Keratinocyte (primary cell): ENCODE results near the gene LRRC7. TPM values are rescaled to one million over a fixed set of nuclear protein-coding genes. Genes with fewer than 3 reads are reported as not detected.

Experiments
- DNase-seq: peaks from one replicate; pipeline ENCODE4 v3.0.0-alpha.2; 2011; ENCODE audit warnings: low read depth, missing footprints, low spot score
- FAIRE-seq: peaks from 2 replicates; lab custom pipeline; 2011; peaks lifted over from hg19 to GRCh38; lab: Jason Lieb, UNC
- H2AFZ ChIP-seq: 2 replicates; pipeline ENCODE4 v1.6.0; 2012; ENCODE audit warnings: low read length, control low read depth, inconsistent platforms; ENCODE audit not compliant: control insufficient read depth
- H3K27ac ChIP-seq: 2 replicates; pipeline ENCODE4 v1.5.1; 2011; ENCODE audit warnings: low read length; ENCODE audit not compliant: control insufficient read depth, insufficient read depth
- H3K27me3 ChIP-seq: 3 replicates; pipeline ENCODE4 v1.6.0; 2011; ENCODE audit warnings: low read length; ENCODE audit not compliant: control insufficient read depth, insufficient read depth; ENCODE audit errors: extremely low read depth
- H3K36me3 ChIP-seq, 2 experiments: 2 replicates in 1 of 2; 3 replicates in 1 of 2; pipeline ENCODE4 v1.5.1; 2011; ENCODE audit warnings: low read length in 2 of 2, mild to moderate bottlenecking in 1 of 2; ENCODE audit not compliant: control insufficient read depth in 2 of 2, insufficient read depth in 2 of 2; ENCODE audit errors: extremely low read depth in 1 of 2
- H3K4me1 ChIP-seq: 3 replicates; pipeline ENCODE4 v1.5.1; 2011; ENCODE audit warnings: low read length; ENCODE audit not compliant: control insufficient read depth, insufficient read depth; ENCODE audit errors: extremely low read depth
- H3K4me2 ChIP-seq: 3 replicates; pipeline ENCODE4 v1.6.0; 2011; ENCODE audit warnings: low read depth, low read length; ENCODE audit not compliant: control insufficient read depth, insufficient read depth; ENCODE audit errors: extremely low read depth
- H3K4me3 ChIP-seq, 3 experiments: fragments of 200-600 bp in 1 of 3; sonication (generic) in 1 of 3; 2 replicates in 2 of 3; 3 replicates in 1 of 3; pipeline ENCODE4 v1.5.1; 2011 to 2016; ENCODE audit warnings: low read length in 3 of 3, mild to moderate bottlenecking in 3 of 3, control low read depth in 2 of 3, inconsistent platforms in 1 of 3, low read depth in 1 of 3, mixed read lengths in 1 of 3, mixed run types in 1 of 3, moderate library complexity in 1 of 3; ENCODE audit not compliant: control insufficient read depth in 2 of 3, insufficient read depth in 2 of 3; ENCODE audit errors: extremely low read depth in 1 of 3
- H3K79me2 ChIP-seq: 2 replicates; pipeline ENCODE4 v1.6.0; 2012; ENCODE audit warnings: low read length; ENCODE audit not compliant: control insufficient read depth, insufficient read depth
- H3K9ac ChIP-seq: 3 replicates; pipeline ENCODE4 v1.6.0; 2011; ENCODE audit warnings: low read length; ENCODE audit not compliant: control insufficient read depth, insufficient read depth; ENCODE audit errors: extremely low read depth
- H3K9me1 ChIP-seq: 3 replicates; pipeline ENCODE4 v1.6.0; 2011; ENCODE audit warnings: low read length; ENCODE audit not compliant: control insufficient read depth, insufficient read depth; ENCODE audit errors: extremely low read depth
- H3K9me3 ChIP-seq: 2 replicates; pipeline ENCODE4 v1.5.1; 2012; ENCODE audit warnings: low read depth, low read length; ENCODE audit not compliant: control insufficient read depth
- H4K20me1 ChIP-seq: 3 replicates; pipeline ENCODE4 v1.6.0; 2011; ENCODE audit warnings: low read length; ENCODE audit not compliant: control insufficient read depth, insufficient read depth; ENCODE audit errors: extremely low read depth
- EZH2 ChIP-seq: IDR thresholded peaks from one replicate; pipeline ENCODE4 v1.6.1; 2012; ENCODE audit warnings: inconsistent platforms, mild to moderate bottlenecking, low read length, moderate library complexity
- dilution Hi-C: fragments of 300-500 bp; cut with MboI; formaldehyde crosslinking; loops from one replicate; pipeline ENCODE4 v1.7.0; 2020; ENCODE audit warnings: low sequenced_read_pairs; ENCODE audit not compliant: extremely low pct_ligation_motif_present
- polyA plus RNA-seq, 5 experiments: library from polyadenylated mRNA; depleted of rRNA in 3 of 5; stranded (reverse) in 3 of 5; stranded (forward) in 1 of 5; unstranded in 1 of 5; fragments of >200 nt; gene quantifications; 1 replicate in 1 of 5; 2 replicates in 3 of 5; 3 replicates in 1 of 5; pipeline versions ENCODE4 v1.2.1 to v1.2.3, GENCODE V29; 2011 to 2012; ENCODE audit warnings: missing spikeins in 2 of 5, low read depth in 1 of 5, low replicate concordance in 1 of 5
- TF ChIP-seq, protein P1 (sequence below), 3 experiments: IDR thresholded peaks in 1 of 3; conservative IDR thresholded peaks in 1 of 3; optimal IDR thresholded peaks in 1 of 3; 2 replicates in 2 of 3; 3 replicates in 1 of 3; pipeline versions ENCODE3 to v1.5.1; 2011; ENCODE audit warnings: low read length in 3 of 3, mild to moderate bottlenecking in 3 of 3, moderate library complexity in 2 of 3, control low read depth in 1 of 3, inconsistent platforms in 1 of 3; ENCODE audit not compliant: insufficient read depth in 2 of 3; ENCODE audit errors: extremely low read depth in 1 of 3

LRRC7 gene
- polyA plus RNA-seq, 1 donor (not counting 4 experiments of a cell fraction or from before 2014, with no cell fraction given) = 0.28 TPM

- Histone ChIP-seq H3K4me1 (no peaks in the 10 kb centered on the region), H3K4me2 (no peak overlapping the region), H4K20me1 (no peaks in the 10 kb centered on the region), H3K27ac (no peak overlapping the region), H3K4me3 (no peak overlapping the region), H3K9ac (no peak overlapping the region), H3K36me3 (no peaks in the 10 kb centered on the region), H3K9me1 (no peaks in the 10 kb centered on the region), H2AFZ (no peak overlapping the region), H3K9me3 (no peaks in the 10 kb centered on the region), H3K79me2 (no peaks in the 10 kb centered on the region), H3K27me3 (peaks cover 3% of the 10 kb centered on the region)
- dilution Hi-C loops = no loop called here
- TF ChIP-seq EZH2 = no peak
- TF ChIP-seq, protein P1, sequence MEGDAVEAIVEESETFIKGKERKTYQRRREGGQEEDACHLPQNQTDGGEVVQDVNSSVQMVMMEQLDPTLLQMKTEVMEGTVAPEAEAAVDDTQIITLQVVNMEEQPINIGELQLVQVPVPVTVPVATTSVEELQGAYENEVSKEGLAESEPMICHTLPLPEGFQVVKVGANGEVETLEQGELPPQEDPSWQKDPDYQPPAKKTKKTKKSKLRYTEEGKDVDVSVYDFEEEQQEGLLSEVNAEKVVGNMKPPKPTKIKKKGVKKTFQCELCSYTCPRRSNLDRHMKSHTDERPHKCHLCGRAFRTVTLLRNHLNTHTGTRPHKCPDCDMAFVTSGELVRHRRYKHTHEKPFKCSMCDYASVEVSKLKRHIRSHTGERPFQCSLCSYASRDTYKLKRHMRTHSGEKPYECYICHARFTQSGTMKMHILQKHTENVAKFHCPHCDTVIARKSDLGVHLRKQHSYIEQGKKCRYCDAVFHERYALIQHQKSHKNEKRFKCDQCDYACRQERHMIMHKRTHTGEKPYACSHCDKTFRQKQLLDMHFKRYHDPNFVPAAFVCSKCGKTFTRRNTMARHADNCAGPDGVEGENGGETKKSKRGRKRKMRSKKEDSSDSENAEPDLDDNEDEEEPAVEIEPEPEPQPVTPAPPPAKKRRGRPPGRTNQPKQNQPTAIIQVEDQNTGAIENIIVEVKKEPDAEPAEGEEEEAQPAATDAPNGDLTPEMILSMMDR (optimal IDR thresholded peaks at IDR 0.05 in 1 of 3, IDR thresholded peaks at IDR 0.05 in 1 of 3, conservative IDR thresholded peaks at IDR 0.05 in 1 of 3; ENCODE audit: extremely low read depth in 1 of 3, insufficient read depth in 2 of 3, low read length in 3 of 3) = no peak
- FAIRE-seq (no peak), DNase-seq (no peak)
Measured at GRCh38 chr1:70075761-70076160, 508.0 kb downstream of the LRRC7 start.

DNA sequence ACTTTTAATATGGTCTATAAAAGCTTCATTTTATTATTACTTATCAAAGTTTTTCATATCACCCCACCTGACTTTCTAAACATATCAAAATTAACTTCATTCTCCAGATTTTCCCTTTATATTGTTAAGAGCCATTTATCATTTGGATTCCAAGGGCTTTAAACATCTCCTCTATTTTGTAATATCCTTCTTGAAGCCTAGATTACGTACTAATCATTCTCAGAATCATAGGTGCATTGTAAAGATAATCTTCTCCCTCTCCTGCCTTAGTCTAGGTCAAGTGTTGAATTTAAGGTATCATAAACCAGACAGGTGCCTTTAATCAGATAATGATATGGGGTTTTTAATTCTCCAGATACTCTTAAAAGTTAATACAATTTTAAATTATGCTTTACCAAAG is 509.3 kb downstream of the LRRC7 start:
- Histone ChIP-seq H3K9me3 (no peaks in the 10 kb centered on the region), H4K20me1 (no peaks in the 10 kb centered on the region), H3K9ac (no peak overlapping the region), H3K4me1 (no peaks in the 10 kb centered on the region), H3K9me1 (no peaks in the 10 kb centered on the region), H2AFZ (no peak overlapping the region), H3K79me2 (no peaks in the 10 kb centered on the region), H3K4me2 (no peak overlapping the region), H3K27ac (no peak overlapping the region), H3K36me3 (no peaks in the 10 kb centered on the region), H3K4me3 (no peak overlapping the region), H3K27me3 (peaks cover 3% of the 10 kb centered on the region)
- dilution Hi-C loops = no loop called here
- no peak for FAIRE-seq
- no peak for TF ChIP-seq EZH2
- TF ChIP-seq, protein P1 (optimal IDR thresholded peaks at IDR 0.05 in 1 of 3, IDR thresholded peaks at IDR 0.05 in 1 of 3, conservative IDR thresholded peaks at IDR 0.05 in 1 of 3; ENCODE audit: extremely low read depth in 1 of 3, insufficient read depth in 2 of 3, low read length in 3 of 3) = no peak
- DNase-seq = no peak
